GM12801 (cell line): Measurements from ENCODE around the gene GRIA1.

Source experiments
- TF ChIP-seq, protein P1 (sequence below): IDR thresholded peaks from one replicate; pipeline ENCODE4 v1.5.1; 2011; ENCODE audit warnings: control low read depth; ENCODE audit not compliant: insufficient read length; ENCODE audit errors: extremely low read depth

Gene GRIA1

DNA sequence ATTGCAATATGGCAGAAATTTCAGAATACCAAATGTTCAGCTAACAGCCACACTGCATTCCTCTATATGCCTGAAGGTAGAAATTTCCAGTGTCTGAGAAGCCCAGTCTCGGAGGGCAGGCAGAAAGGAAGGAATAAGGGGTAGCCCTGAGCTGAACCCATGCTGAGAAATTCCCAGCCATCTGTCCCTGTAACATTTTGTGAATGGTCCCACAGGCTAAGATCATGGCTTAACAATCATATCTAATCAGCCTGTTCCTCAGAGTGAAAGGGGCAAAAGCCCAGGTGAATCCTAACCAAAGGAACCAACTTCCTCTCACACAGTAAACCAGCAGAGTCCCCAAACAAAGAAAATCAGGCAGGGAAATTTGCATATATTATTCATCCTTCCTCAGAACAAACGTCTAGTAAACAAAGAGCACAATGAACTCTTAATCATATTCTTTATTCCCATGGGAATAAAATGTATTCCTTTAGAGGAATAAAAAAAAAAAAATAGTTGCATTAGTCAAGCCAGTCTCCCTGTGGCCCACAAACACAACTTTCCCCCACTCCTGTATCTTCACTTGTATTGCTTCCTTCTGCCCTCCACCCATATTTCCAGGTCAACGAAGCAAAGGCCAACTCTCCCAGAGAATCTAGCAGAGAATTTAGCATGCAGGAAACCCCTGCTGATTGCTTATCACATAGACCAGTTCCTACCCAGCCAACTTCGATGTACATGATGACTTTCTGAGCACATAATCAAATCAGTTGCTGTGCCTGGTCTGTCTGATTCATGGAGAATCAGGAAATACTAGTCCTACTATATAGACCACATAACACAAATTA lies 290.6 kb downstream of the GRIA1 start:
- TF ChIP-seq, protein P1, sequence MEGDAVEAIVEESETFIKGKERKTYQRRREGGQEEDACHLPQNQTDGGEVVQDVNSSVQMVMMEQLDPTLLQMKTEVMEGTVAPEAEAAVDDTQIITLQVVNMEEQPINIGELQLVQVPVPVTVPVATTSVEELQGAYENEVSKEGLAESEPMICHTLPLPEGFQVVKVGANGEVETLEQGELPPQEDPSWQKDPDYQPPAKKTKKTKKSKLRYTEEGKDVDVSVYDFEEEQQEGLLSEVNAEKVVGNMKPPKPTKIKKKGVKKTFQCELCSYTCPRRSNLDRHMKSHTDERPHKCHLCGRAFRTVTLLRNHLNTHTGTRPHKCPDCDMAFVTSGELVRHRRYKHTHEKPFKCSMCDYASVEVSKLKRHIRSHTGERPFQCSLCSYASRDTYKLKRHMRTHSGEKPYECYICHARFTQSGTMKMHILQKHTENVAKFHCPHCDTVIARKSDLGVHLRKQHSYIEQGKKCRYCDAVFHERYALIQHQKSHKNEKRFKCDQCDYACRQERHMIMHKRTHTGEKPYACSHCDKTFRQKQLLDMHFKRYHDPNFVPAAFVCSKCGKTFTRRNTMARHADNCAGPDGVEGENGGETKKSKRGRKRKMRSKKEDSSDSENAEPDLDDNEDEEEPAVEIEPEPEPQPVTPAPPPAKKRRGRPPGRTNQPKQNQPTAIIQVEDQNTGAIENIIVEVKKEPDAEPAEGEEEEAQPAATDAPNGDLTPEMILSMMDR = no peak

DNA sequence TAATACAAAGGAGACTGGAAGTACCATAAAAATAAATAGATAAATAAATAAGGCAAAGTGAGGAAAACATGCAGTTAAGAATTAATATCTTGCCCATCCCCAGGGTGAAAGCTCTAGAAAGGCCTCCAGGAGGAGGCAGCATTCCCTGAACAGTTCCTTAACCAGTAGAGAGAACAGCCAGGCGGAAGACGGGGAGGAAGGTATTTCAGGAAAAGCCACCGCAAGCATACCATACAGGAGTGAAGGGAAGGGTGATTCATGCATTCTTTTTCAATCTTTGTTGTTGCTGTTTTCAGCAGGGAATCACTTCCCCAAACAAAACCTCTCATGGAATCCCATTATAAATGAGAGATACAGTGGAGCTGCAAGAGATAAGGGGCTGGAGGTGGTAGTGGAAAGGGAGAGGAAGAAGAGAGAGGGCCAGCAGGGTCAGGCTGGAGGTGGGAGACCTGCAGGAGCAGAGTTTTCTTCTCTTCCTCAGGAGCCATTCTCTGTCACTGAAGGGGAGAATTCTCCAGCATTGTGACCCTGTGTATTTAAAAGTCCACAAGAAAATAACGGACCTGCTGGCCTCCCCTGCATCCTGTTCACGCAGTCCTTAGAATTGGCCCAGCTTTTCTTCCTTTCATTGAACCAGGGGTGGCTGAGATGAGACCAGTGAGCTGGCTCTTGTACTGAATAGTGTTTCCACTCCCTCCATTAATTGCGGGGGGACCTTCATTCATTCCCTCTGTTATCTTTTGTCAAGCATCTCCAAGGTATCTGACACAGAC lies 292.3 kb downstream of the GRIA1 start:
- TF ChIP-seq, protein P1 = no peak

DNA sequence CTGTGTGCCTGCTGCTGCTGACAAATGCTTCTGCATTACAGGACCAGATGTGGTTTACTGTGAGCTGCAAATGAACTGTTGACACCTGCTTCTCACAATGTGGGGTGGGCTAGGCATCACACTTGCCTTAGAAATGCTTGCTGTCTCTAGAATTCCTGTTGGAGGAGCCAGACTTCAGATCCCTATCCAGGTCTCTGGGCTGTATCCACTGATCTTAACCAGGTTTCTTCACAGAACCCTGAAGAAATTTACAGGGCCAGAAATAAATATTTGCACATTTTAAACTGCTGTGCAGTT lies 292.8 kb downstream of the GRIA1 start:
- TF ChIP-seq, protein P1 = no peak

DNA sequence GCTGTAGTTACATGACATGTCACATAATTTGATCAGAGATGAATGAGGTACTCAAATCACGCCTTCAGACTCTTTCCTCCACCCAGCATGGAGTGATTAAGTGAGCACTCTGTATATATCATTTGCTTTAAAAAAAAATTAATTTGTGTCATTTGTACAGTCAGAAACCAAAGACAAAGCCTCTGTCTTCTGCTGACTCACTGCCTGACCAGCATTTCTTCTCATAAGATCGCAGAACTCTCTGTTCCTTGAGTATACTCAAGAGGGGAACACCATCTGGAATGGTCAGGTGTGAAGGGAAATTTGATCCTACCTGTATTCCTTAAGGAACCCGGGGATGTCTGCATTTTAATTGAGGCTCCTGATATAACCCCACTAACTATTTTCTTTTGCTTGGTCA lies 293.8 kb downstream of the GRIA1 start:
- TF ChIP-seq, protein P1 = no peak

DNA sequence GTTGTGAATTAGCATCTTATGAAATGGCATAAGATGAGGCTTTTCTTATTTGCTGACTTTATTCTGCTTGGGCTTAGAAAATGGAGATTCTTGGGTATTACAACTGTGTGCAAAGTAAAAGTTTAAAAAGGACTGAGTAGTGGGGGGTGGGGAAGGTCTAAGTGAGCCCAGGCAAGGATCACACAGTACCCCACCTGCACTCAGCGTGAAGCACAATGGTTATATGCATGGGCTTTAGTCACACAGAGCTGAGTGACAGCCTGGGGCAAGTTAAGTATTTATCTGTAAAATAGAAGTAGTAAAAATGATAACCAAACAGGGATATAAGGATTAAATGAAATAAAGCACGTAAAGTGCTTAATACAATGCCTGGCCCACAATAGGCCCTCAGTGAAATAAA lies 300.9 kb downstream of the GRIA1 start:
- TF ChIP-seq, protein P1 = no peak

DNA sequence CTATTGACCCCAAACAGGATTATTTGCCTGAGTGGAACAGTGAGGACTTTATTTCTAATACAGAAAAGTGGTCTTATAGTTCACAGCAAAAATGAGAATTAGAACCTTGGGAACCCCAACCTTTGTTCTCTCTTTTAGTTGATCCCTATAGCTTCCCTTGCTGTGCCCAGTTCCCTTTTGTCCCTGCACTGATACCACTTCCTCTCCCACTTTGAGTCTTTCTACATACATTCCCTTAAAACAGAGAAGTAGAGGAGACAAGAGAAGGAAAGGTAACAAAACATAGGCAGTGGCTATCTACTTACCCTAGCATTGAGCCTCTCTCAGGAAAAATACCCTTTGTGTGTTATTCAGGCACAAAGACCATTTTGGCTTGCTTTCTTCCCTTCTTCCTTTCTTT lies 301.8 kb downstream of the GRIA1 start:
- TF ChIP-seq, protein P1 = no peak

DNA sequence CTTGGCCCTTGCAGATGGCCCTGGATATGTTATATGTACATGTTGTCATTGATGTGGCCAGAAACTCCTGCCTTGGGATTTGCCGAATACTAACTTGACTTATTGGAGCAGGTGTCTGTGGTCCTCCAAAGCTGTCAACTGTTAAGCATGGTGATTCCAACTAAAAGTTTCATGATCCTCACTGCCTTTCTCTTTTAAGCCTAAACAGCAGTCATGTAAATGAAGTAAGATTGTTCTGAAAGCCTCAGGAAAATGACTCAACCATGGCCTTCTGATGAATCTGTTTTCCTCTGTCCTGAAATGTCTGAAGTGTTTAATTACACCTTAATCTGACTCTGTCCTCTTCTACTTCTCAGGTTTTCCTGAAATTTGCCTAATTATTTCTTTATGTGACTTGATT lies 303.2 kb downstream of the GRIA1 start:
- TF ChIP-seq, protein P1 = no peak
